ENCODE data around the gene CSTF2T.

The CSTF2T gene

GRCh38 chr10:51699475-51700227 lies at the start of gene CSTF2T:
TSS of gene CSTF2T (minus strand) at chr10:51699595. CDS start at chr10:51699549, 46 bp downstream.
- peak; percentile 84 for DNase-seq (ENCODE audit: low read depth)

DNA sequence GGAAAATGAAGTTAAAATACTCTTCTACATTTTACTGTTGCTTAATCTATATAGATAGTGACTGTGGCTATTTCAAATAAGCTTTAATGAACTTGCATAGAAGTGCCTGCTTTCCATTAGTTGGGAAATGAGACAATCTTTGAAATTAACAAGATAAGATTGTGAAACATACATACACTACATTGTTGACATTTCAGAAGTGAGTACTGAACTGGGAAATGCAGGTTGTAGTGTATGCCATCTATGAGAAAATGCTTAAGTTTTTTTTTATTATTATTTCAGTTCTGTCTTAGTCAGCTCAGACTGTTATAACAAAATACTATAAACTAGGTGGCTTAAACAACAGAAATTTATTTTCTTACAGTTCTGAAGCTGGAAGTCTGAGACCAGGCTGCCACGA lies 49.6 kb upstream of the CSTF2T start:
- DNase-seq (ENCODE audit: low read depth) = no peak

DNA sequence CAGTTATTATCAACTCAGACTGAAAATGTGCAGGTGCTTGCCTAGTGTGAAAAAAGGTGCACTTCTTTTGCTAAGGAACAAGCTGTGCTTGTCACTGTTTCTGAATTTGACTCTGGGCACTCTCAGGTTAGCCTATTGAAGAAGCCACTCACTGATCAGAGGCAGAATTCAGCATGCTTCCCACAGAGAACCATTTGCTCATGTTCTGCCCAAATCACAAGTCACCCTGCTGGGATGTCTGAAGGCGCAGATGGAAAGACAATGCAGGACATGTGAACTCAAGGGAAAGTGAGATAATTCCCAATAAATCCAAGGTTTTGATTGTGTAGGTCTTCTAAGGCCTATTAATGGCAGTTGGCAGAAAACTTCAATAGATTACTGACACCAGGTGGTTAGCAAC lies 47.8 kb upstream of the CSTF2T start:
- no peak for DNase-seq (ENCODE audit: low read depth)

GRCh38 chr10:51745397-51745796 lies 46.0 kb upstream of the CSTF2T start:
- no peak for DNase-seq (ENCODE audit: low read depth)

DNA sequence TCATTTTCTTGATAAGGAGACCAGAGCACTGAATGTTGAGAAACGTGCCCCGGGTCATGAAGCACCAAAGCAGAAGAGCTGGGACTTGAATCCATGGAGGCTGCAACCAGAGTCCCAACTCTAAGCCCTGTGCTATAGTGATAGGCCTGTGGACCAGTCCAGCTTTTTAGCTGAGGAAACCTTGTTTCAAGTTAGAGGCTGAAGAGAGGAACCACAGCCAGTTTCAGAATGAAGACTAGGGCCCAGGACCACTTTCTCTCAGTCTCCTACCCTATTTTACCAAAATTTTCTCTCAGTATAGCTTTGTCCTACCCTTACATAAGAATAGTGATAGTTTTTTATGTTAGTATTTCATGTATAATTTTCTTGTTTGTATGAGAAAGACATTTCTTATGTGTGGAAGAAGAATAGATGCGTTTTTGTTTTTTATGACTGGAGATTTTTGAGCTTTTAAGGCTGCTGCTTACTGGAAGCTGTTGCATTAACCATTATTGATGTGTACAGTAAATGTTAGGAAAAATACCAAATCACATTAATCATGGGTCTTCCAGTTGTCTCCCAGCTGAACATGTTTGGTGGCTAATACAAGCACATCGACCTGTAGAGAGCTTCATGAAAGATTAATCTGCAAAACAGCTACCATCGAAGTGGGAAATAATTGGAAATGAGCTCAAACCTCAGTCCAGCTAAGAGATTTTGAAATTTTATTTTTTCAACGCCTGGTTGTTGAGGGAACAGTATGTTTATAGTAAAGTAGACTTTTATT lies 45.0 kb upstream of the CSTF2T start:
- DNase-seq (ENCODE audit: low read depth) = no peak

DNA sequence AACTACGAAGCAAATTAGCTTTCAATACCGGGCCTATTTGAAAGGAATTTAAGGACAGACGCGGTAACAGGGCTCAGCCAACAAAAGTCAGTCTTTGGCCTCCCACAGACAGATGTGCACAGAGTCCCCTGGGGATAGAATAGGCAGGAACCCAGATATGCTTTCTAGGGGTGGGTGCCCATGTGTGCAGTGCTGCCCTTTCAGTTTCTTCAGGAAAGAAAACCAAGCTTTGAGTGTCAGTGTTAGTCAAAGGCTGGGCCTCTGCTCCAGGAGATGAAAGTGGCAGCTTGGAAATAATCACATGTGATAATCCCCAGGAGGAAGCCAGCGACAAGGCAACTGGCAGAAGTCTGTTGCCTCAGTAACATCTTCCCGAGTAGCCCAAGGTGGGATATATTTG lies 43.8 kb upstream of the CSTF2T start:
- no peak for DNase-seq (ENCODE audit: low read depth)

GRCh38 chr10:51733057-51733456 lies 33.7 kb upstream of the CSTF2T start:
- no peak for DNase-seq (ENCODE audit: low read depth)

- DNase-seq (ENCODE audit: low read depth) = no peak
Observed at GRCh38 chr10:51729822-51730555, 30.6 kb upstream of the CSTF2T start.

DNA sequence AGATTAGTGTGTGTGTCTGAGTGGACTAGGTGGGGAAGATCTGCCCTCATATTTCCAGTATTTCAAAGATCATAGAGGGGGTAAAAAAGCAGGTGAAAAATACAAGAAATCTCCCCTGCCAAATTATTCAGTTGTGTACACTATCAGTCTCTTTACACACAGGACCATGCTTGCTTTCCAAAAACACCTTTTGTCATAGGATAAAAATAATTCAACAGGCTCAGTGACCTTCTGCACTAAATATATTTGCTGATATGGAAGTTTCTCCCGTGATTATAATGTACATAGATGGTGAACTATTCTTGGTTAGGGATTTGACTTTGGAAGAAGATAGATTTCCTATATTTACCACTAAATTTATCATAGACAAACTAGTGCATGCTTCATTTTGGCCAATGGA lies 24.6 kb upstream of the CSTF2T start:
- DNase-seq (ENCODE audit: low read depth) = no peak

- no peak for DNase-seq (ENCODE audit: low read depth)
Observed at GRCh38 chr10:51718804-51719291, 19.5 kb upstream of the CSTF2T start.

DNA sequence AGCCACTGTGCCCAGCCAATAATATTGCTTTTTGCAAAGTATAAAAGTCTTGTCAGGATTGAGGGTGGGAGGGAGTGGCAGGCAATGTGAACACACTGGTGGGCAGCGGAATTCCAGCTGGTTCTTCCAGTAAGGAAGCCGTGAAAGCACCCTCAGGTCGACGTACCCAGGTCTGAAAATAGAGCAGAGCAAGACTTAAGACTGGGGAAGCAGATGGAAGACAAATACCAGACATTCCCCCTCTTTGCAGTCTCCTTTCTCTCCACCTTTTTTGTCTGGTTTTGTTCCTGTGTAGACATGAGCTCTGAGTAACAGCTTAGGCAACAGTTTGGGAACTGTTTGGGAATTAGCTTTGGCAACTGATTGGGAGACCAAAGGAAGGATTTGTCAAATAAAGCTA lies 17.6 kb upstream of the CSTF2T start:
- DNase-seq (ENCODE audit: low read depth) = no peak

DNA sequence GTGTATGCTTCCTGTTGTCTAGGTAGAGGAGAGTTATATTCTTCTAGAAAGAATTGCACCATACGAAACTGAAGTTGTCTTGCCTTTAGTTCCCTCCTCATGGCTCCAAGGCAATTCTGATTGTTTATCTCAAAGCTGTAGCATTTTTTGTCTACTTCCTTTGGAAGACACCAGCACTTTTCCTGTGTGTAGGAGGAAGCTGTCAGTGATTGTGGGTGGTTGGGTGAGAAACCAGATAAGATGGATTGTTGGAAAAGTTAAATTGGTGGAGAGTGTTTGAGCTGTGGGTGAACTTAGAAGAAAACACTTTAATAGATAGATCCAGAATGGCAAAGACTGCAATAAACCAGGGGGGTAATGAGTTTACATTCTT lies 12.1 kb upstream of the CSTF2T start:
- no peak for DNase-seq (ENCODE audit: low read depth)

DNA sequence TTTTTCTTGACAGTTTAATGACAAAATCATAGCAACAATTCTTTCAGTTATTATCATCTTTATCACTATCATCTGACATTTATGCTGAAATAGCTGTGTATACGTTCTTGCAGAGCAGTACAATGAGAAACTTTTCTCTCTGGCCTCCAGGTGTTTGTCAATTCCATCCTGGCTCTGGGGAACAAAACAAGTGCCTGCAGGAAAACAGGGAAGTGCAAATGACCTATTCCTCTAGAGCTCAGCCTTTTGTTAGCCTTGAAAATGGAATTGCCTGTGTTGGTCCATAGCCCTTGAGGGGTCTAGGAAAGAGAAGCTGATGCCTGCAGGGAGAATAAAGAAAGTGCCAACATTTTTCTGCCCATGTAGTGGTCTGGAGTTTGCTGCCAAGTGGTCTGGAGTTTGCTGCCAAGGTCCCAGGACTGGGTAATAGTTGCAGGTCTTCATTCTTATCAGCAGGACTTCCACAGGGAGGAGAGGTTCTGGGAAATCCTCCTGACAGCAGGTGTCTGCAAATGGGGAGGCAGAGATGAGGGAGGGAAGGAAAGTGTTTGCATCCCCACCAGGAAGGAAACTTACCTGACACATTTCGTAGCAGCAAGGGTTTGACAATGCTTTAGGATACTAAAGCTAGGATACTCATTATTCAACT lies 10.1 kb upstream of the CSTF2T start:
- DNase-seq (ENCODE audit: low read depth) = no peak

DNA sequence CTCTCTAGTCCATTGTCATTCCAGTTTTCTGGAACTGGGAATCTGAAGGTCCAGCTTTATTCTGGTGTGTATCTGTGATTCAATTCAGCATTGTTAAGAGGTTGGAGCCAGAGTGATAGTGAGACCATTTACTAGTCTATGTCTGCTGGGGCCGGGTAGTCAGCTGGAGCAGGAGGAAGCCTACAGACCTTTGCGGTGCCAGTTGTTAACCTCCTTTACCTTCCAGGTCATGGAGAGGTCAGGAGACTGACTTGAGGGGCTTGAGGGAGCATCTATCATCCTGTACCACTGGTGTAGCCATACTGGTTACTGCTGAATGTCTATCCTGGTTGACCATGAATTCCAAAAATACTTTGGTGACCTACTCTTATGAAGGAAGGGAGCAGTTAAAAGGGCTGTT lies 9.2 kb upstream of the CSTF2T start:
- DNase-seq (ENCODE audit: low read depth) = no peak

DNA sequence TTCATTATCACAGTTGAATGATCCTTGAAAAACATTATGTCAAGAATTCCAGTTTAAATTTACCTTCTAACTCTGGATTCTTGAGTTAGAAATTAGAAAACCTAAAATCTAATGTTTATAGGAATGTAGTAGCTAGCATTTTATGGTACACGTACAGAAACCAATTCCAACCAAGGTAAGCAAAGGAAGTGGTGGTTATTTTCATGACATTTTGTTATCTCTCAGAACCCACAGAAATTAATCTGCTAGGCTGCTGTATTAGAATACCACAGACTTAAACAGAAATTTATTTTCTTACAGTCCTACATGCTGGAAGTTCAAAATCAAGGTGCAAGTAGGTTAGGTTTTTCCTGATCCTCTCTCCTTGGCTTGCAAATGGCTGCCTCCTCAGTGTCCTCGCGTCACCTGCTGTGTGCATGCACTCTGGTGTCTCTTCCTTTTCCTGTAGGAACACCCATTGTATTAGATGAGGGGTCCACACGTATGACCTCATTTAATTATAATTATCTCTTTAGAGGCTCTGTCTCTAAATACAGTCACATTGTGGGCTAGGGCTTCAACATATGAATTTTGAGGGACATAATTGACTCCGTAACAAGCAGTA lies 8.5 kb upstream of the CSTF2T start:
- DNase-seq (ENCODE audit: low read depth) = no peak

DNA sequence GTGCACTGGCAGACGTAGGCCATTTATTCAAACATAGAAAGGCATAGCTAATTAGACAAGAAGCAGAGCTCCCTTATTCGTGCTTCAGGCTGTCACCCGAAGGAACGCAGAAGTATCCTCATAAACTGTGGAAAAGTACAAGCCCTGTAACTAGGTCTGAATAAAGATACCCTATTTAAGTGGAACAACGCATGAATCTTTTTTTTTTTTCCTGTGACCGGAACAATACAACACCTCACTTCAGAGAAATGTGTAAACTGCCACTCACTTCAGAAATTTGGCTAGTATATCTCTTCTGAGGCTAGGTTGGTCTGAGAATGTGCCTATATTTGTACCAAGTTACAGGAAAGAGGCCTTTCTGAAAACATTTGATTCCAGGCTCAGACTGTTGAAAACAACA lies 8.0 kb upstream of the CSTF2T start:
- no peak for DNase-seq (ENCODE audit: low read depth)

- DNase-seq (ENCODE audit: low read depth) = no peak
Observed at GRCh38 chr10:51706225-51706624, 6.8 kb upstream of the CSTF2T start.

GRCh38 chr10:51705774-51706173 lies 6.4 kb upstream of the CSTF2T start:
- DNase-seq (ENCODE audit: low read depth) = no peak

- DNase-seq (ENCODE audit: low read depth) = no peak
Observed at GRCh38 chr10:51700228-51700817, 928 bp upstream of the CSTF2T start.

DNA sequence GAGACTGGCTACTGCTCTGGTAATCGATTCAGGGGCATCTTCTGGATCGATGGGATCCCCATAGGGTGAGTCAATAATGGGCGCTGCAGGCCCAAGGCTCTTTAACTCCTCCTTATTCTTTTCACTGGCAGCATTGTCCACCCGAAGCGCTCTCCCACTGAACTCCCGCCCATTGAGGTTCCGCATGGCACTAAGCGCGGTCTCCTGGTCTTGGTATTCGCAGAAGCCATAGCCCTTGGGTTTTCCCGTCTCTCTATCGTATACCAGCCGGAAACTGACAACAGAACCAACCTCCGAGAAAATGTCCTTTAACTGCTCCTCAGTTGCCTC lies 285 bp downstream of the CSTF2T start:
- DNase-seq (ENCODE audit: low read depth) = no peak

GRCh38 chr10:51698473-51699063 lies 827 bp downstream of the CSTF2T start:
- no peak for DNase-seq (ENCODE audit: low read depth)
